ENCODE data around the gene TNFRSF1B. TPM values are rescaled to one million over a fixed set of nuclear protein-coding genes. Genes with fewer than 3 reads are reported as not detected.
A peak's percentile ranks its signal among the peaks of the same experiment; 100 is the strongest.

The TNFRSF1B gene
- total RNA-seq, 2 donors from 2014 or later = 98.1 to 143 TPM

GRCh38 chr1:12148958-12149790 is 17.6 kb upstream of the TNFRSF1B start:
- Mint-ChIP-seq H3K9me3 (peaks cover 3 to 15% of the 10 kb centered on the region in 2 donors), H3K27ac (peak overlapping the region; percentile 25 to 83), H3K36me3 (peaks cover 11 to 33% of the 10 kb centered on the region in 2 donors)
- ATAC-seq (no peak), DNase-seq (ENCODE audit: low spot score in 2 of 2) (no peak)

GRCh38 chr1:12149791-12150175 is 17.0 kb upstream of the TNFRSF1B start:
- ATAC-seq = no peak
- DNase-seq (ENCODE audit: low spot score in 2 of 2) = no peak
- peak overlapping the region; percentile 25 to 83 for H3K27ac Mint-ChIP-seq
- peaks cover 3 to 15% of the 10 kb centered on the region in 2 donors for H3K9me3 Mint-ChIP-seq
- H3K36me3 Mint-ChIP-seq = peaks cover 11 to 34% of the 10 kb centered on the region in 2 donors

- H3K27ac Mint-ChIP-seq = peak overlapping the region; percentile 44 to 80
- H3K9me3 Mint-ChIP-seq = peaks cover 3 to 15% of the 10 kb centered on the region in 2 donors
- no peak for DNase-seq (ENCODE audit: low spot score in 2 of 2)
- peaks cover 11 to 42% of the 10 kb centered on the region in 2 donors for H3K36me3 Mint-ChIP-seq
- ATAC-seq = peak; percentile 46 to 51
Observed at GRCh38 chr1:12150456-12151200, 16.2 kb upstream of the TNFRSF1B start.

GRCh38 chr1:12151465-12151864 is 15.3 kb upstream of the TNFRSF1B start:
- Mint-ChIP-seq H3K36me3 (peaks cover 11 to 44% of the 10 kb centered on the region in 2 donors), H3K9me3 (peaks cover 3 to 15% of the 10 kb centered on the region in 2 donors), H3K27ac (peak overlapping the region; percentile 44 to 63)
- DNase-seq (ENCODE audit: low spot score in 2 of 2) (no peak), ATAC-seq (no peak)

- peaks cover 11 to 44% of the 10 kb centered on the region in 2 donors for H3K36me3 Mint-ChIP-seq
- DNase-seq (ENCODE audit: low spot score in 2 of 2) = no peak
- H3K9me3 Mint-ChIP-seq = peaks cover 3 to 15% of the 10 kb centered on the region in 2 donors
- peak overlapping the region; percentile 57 to 96 for H3K27ac Mint-ChIP-seq
- ATAC-seq = peak in 1 of 2 donors; percentile 33
Observed at GRCh38 chr1:12152113-12152891, 14.5 kb upstream of the TNFRSF1B start.

- Mint-ChIP-seq H3K9me3 (peaks cover 3 to 15% of the 10 kb centered on the region in 2 donors), H3K27ac (peak overlapping the region; percentile 82 to 96), H3K36me3 (peaks cover 11 to 44% of the 10 kb centered on the region in 2 donors)
- DNase-seq (ENCODE audit: low spot score in 2 of 2) (no peak), ATAC-seq (peak in 1 of 2 donors; percentile 18)
Observed at GRCh38 chr1:12153181-12153785, 13.5 kb upstream of the TNFRSF1B start.

GRCh38 chr1:12155328-12155727 is 11.5 kb upstream of the TNFRSF1B start:
- Mint-ChIP-seq H3K27ac (peak overlapping the region; percentile 6 to 56), H3K36me3 (peaks cover 0 to 28% of the 10 kb centered on the region in 2 donors), H3K9me3 (peaks cover 0 to 5% of the 10 kb centered on the region in 2 donors)
- DNase-seq (ENCODE audit: low spot score in 2 of 2) (no peak), ATAC-seq (no peak)

GRCh38 chr1:12157366-12158231 is 9.2 kb upstream of the TNFRSF1B start:
- Mint-ChIP-seq H3K27ac (peak overlapping the region; percentile 95 to 97), H3K36me3 (peaks cover 0 to 11% of the 10 kb centered on the region in 2 donors), H3K9me3 (no peaks in the 10 kb centered on the region)
- DNase-seq (ENCODE audit: low spot score in 2 of 2) (peak in 1 of 2 donors; percentile 59), ATAC-seq (peak; percentile 66 to 71)

GRCh38 chr1:12158357-12159092 is 8.3 kb upstream of the TNFRSF1B start:
- peak overlapping the region; percentile 95 to 97 for H3K27ac Mint-ChIP-seq
- H3K9me3 Mint-ChIP-seq = no peaks in the 10 kb centered on the region
- DNase-seq (ENCODE audit: low spot score in 2 of 2) (no peak), ATAC-seq (no peak)
- H3K36me3 Mint-ChIP-seq = peaks cover 0 to 11% of the 10 kb centered on the region in 2 donors

- Mint-ChIP-seq H3K36me3 (peaks cover 0 to 10% of the 10 kb centered on the region in 2 donors), H3K9me3 (no peaks in the 10 kb centered on the region), H3K27ac (peak overlapping the region in 1 of 2 donors; percentile 83)
- ATAC-seq (no peak), DNase-seq (ENCODE audit: low spot score in 2 of 2) (no peak)
Observed at GRCh38 chr1:12159816-12160215, 7.0 kb upstream of the TNFRSF1B start.

- DNase-seq (ENCODE audit: low spot score in 2 of 2) (no peak), ATAC-seq (no peak)
- H3K27ac Mint-ChIP-seq = peak overlapping the region; percentile 88 to 92
- no peaks in the 10 kb centered on the region for H3K9me3 Mint-ChIP-seq
- no peaks in the 10 kb centered on the region for H3K36me3 Mint-ChIP-seq
Observed at GRCh38 chr1:12161324-12161661, 5.5 kb upstream of the TNFRSF1B start.

- Mint-ChIP-seq H3K27ac (peak overlapping the region; percentile 88 to 92), H3K9me3 (no peaks in the 10 kb centered on the region)
Observed at GRCh38 chr1:12161662-12162458, 4.9 kb upstream of the TNFRSF1B start.

GRCh38 chr1:12162459-12163137 is 4.2 kb upstream of the TNFRSF1B start:
- Mint-ChIP-seq H3K9me3 (no peaks in the 10 kb centered on the region), H3K36me3 (peaks cover 4% of the 10 kb centered on the region in 2 donors), H3K27ac (peak overlapping the region; percentile 87 to 88)
- DNase-seq (ENCODE audit: low spot score in 2 of 2) (no peak), ATAC-seq (no peak)

More at GRCh38 chr1:12161662-12162458, 4.9 kb upstream of the TNFRSF1B start:
- peak; percentile 70 to 90 for DNase-seq (ENCODE audit: low spot score in 2 of 2)
- peak; percentile 79 to 83 for ATAC-seq
- no peaks in the 10 kb centered on the region for H3K36me3 Mint-ChIP-seq
